Stimulated activated CD8-positive, alpha-beta memory T cell treated with anti-CD3 and anti-CD28 coated beads, Interleukin-15, amount 100 ng/mL, for 24 hours (primary cell): ENCODE results near the gene PHLDA1.

Experiments used
- DNase-seq: peaks from one replicate; pipeline ENCODE4 v3.0.0-alpha.2; 2020; ENCODE audit warnings: low read depth

Gene PHLDA1

DNA sequence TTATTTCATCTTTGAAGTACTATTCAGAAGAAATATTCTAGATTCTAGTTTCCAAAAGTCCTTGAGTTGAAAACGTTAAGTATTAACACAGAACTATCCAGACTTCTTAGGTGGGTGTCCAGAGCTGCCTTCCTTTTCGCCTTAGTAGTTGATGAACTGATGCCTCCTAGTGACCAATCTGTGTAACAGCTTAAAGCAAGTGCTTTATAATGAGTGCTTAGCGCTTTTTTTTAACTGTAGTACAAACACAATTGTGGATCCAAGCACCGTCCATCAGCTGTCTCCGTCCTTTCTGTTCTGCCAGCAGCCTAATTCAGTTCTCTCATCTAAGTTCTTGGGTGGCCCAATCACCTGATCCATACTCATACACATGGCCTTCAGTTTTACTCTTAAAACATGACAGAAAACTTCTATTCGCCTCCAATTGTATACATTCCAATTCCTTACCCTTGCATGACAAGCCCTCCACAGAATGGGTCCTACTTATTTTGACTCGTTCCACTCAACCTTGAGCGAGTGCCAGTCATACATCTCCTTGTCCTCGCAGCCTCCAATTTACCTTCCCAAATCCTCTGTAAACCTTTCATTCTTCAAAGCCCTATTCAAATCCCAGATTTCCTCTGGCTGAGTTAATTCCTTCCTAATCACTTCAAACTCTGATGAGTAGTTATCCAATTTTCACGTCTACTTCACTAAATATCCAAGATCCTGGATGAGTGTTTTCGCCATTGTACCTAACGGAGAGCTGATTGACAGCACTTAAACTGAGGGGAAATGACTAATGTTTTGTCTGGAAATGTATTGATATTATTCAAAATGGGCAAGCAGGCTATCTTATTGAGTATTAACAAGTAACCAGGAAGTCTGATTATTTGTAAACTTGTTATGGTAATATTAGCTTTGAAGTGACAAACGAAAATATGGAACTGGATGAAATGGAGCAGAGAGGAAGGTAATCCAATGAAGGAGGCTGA, 5.8 kb upstream of the PHLDA1 start:
- DNase-seq: no peak

DNA sequence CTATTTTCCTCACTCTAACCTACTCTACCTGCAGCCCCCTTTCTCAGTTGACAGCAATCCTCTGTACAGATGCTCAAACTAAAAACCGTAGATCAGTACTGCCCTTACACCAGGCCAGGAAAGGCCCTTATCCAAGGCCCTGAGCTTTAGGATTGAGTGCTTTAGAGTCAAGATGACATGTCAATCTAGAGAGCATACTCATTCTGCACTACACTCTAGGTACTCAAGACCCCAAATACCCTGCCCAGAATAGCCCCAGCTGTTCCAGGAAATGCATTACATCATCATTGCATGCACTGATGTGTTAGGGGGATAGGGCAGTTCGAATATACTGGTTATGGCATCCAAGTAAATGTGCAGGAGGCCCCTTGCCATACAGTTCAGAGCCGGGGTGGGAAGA, 3.5 kb upstream of the PHLDA1 start:
- DNase-seq: no peak

DNA sequence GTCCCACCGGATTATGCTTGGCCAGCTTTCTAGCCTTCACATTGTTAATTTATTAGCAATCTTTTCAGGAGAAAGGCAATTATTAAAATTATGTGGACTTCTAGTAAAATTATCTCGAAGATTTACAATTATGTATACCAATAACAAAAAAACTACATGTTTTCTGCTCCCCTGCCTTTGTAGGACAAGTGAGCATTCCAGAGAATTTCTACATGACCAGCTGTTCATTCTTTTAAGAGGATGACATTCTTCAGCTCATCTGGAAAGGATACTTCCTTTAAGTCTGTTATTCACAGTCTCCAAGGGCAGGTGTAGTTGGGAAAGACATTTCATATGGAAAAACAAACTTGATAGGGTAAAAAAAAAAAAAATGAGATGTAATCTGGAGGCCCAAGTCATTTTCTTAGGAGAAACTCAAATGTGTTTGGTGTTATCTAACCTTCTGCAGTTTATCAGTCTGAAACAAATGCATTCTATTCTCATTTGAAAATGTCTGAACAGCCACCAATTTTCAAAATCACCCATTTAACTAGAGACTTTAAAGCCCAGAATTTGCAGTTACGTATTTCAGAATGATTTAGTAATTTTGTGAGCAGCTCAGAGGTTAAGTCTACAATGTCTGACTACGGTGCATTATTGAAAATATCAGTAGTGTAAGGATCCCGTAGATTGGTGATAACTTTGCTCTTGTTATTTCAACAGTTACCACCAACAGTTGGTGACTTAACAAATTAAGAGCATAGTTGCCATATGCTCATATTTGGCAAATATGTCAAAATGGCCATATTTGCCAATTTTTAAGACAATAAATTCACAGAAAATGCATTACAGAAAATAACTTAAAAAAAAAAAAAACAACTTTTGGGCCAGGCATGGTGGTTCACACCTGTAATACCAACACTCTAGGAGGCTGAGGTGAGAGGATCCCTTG, 1.8 kb upstream of the PHLDA1 start:
- DNase-seq: no peak

DNA sequence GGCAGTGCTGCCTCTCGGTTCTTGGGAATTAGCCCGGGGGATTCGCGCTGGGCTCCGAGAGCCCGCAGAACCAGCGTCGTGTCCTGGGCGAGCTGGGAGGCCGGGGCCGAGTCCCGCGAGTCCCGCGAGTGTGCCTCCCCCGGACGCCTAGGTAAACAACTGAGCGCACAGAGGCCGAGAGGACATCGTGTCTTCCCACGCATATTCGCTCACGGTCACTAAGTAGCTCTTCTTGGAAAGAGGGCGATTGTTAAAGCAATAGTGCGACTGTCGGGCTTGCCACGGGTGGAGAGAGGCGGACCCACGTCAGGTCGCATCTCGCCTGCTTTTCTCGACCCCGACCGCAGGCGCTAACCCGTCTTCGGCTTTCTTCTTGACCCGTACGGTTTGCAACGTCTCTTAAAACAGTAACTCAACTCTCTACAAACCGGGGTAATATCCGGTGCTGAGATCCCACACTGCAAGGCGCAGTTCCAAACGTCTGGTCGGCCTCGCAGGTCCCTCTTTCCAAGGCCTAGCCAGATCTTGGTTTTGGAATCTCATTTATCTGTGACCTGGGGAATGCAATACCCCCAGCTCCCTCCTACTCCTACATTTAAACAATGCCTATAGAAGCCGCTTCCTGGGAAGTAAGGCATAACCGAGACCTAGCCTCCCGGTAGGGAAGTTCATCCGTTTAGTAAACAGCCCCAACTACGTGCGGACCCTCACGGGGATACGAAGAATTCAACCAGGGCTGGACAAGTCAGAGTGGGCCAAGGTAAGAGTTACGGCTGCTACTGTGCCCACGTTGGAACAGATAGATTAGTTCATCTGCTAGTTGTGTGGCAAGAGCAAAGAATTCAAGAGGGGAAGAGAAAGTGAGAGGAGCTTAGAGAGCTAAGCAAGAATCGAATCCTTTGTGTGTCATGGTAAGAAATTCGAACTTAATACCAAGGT, 736 bp upstream of the PHLDA1 start:
- DNase-seq: no peak

DNA sequence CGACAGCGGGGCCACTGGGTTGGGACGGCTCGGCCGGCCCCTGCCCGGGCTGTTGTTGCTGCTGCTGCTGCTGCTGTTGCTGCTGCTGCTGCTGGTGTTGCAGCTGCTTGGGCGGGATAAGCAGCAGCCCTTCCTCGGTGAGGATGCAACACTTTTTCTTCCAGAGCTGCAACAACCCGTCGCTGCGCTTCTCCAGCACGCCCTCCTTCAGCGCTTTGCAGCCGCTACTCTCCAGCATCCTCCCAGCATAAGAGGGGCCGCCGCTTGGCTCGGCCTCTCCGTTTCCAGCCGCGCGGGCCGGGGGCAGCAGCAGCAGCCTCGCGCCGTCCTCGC, 529 bp downstream of the PHLDA1 start:
- no peak for DNase-seq

DNA sequence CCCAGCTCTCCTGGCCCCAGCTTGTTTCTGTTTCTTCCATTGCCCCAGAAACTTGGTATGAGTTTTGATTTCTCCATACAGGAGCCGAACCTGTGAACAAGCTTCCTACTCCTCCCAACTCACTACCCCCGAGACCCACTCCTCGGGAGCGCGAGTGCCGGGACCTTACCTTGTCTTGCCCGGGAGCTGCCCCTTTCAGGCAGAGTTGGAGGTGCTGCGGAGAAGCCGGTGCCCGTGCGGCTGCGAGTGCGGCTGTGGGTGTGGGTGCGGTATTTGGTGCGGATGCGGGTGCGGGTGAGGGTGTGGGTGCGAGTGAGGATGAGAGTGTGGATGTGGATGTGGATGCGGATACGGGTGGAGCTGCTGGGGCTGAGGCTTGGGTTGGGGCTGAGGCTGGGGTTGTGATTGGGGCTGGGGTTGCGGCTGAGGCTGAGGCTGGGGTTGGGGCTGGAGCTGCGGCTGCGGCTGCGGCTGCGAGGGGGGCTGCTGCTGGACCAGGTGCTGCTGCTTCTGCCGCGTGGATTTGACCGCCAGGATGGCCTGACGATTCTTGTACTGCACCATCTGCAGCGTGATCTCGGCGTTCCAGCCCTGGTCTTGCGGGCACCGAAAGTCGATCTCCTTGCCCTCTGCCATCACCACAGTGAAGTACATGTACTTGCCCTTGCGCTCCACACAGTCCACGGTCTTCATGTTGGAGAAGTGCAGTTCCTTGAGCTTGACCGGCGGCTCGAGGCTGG, 1.1 kb downstream of the PHLDA1 start:
- no peak for DNase-seq

DNA sequence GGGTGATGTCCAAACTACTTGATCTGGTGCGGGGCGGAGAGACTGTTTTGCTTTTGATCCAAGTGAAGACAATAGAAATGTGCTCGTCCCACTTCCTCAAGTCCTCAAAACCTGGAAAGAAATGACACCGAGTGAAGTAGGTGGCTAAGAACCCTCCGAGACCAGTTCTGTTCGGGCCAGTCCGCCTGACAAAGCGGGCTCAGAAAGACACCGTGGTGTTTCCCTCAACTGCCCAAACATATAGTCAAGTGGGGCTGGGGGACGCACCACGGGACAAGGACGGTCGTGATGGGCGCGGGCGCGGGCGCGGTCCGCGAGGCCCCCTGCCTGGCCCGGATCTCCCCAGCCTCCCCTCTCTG, 1.6 kb downstream of the PHLDA1 start:
- no peak for DNase-seq

DNA sequence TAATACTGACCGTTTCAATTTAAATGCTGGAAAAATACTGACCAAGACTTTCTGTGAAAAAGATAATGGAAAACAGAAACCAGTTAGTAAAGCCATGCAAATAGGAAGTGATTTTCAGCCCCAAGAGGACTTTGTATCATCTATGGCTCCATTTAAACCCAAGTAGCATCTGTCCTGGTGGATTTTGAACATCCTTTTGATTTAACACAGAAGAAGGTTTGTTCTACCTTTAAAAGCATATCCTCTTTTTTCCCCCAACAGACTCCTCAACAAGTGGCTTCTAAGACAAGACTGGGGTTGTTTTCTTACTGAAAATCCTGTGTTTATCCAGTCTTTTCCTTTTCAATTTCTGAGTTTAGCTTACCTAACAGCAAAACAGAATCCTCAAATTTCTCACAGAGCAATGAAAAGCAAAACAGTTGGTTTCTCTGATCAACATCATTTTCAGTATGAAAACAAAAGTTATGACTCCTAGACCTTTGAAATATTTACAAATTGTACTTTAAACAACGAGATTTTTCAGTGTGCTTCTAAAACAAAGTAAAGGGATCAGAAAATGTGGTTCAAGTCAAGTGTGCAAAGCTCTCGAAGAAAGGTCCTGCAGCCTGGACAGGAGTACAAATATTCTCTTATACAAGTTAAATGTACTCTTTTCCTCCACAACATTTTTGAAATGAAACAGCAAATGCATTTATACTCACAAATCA, 2.9 kb downstream of the PHLDA1 start:
- no peak for DNase-seq

DNA sequence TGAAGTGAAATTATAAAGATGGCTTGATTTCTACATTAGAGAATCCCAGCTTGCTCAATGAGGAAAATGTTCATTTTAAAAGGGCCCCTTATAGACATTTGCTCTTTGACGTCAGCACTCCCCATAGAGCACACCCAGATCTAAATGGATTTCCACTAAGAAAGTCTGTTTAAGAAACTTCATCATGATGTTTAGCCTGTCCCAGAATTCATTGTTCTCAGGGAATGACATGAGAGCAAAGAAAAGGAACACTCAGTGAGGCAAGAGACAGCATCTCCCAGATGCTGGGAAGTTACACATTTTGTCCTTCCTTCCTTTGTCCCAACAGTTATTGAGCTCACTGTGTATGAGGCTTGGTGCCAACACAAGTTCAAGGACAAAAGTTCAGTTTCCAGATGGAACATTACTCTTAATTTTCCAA, 4.9 kb downstream of the PHLDA1 start:
- DNase-seq: no peak

DNA sequence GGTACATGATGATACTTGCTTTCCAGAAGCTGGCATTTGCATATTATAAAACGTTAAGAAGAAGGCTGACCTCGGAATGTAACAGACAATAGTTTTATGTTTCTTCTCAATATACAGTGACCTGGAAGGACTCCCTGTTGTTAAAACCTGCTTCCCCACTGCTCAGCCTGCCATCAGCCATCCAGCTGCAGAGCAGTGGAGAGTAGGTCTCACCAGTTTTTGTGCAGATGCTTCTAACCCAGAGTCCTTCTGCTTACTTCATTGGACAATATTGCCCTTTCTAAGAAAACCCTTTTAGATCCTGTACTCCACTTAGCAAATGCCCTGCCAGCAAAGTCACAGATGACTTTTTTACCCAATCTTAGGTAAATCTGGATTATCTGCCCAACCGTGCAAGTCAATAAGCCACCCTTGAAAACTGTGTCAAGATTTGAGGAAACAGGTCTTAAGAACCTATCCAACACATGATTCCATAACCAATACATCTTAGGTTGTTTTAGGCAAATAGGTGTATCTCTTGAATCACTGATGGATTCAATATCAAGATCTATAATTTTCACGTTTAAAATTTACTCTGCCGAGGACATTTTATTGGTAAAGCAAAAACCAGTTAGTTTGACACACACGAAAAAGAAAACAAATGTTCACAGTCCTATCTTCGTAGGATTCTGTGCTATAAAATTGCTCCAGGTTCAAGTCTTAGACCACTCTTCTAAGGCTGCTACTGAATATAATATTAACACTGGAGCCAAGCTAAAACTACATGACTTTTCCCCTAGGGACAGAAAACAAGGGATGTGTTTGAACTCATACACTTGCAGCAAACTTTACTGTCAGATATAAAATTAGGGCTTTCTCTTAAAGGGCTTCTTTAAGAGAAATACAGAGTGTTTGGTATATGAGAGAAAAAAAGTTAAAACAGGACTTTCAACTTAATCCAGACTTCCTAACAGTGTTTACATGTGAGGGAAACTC, 5.7 kb downstream of the PHLDA1 start:
- no peak for DNase-seq

DNA sequence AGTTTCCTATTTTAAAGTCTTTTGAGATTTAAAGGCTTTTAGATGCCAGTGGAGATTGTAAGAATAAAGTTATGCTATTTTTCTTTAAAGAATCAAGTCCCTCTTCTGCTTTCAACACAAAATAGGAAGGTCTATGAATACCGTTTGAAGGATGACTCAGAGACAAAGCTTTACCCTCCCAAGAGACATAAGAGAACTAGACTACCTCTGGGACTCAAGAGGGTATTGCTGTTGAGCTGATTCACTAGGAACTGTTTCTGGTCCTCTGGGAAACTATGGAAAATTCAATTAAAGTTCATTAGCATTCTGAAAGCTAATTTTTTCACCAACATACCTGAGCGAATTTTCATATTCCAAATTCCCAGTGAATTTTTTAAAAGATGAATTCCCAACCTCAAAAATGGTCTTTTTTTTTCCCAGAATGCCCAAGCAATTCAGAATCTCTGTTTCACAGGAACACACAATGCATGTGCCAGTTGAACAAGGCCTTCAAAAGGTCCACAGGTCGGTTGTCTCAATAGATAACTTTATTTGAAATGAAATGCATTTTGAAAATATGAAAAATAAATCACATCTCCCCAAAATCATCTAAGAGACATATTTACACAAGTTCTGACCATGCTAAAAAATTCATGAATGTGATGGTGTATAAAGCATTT, 6.5 kb downstream of the PHLDA1 start:
- DNase-seq: no peak

DNA sequence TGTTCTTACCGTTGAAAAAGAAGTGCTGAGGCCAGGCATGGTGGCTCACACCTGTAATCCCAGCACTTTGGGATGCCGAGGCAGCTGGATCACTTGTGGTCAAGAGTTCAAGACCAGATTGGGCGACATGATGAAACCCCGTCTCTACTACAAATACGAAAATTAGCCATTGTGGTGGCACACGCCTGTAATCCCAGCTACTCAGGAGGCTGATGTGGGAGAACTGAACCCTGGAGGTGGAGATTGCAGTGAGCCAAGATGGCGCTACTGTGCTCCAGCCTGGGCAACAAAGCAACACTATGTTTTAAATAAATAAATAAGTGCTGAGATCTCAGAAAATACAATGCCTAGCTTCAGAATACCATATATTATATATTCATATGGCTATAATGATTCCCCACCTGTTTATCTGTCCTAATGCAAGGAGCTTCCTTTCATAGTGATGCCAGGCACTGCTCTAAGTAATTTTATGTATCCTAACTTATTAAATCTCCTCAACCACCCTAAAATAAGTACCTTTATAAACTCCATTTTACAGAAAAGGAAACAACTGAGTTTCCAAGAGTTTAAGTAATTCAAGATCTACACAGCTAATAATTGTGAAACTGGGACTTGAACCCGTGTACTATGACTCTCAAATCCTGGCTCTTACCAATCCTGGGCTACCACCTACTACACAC, 7.3 kb downstream of the PHLDA1 start:
- DNase-seq: no peak

DNA sequence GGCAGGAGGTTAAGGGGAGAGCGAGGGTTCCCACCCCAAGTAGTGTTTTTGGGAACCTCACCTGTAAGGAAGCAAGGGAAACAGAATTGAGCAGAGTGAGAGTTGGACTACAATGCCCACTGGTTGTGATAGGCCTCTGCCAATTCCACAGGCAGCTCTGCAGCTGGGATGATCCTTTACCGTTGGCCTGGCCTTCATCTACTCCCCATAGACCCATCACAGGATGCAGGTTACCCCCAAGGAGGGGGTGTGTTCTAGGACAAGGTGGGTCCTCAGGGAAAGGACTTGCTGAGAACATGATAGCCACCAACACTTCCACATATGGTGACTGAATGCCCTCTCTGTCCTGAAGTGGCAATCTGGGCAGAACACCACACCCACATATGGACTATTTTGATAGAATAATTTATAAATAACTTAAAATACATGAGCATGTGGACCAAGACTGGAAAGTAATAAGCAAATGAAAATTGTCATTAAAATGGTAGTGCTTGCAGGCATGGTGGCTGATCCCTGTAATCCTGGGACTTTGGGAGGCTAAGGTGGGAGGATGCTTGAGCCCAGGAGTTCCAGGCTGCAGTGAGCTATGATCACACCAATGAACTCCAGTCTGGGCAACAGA, 8.4 kb downstream of the PHLDA1 start:
- DNase-seq: no peak

DNA sequence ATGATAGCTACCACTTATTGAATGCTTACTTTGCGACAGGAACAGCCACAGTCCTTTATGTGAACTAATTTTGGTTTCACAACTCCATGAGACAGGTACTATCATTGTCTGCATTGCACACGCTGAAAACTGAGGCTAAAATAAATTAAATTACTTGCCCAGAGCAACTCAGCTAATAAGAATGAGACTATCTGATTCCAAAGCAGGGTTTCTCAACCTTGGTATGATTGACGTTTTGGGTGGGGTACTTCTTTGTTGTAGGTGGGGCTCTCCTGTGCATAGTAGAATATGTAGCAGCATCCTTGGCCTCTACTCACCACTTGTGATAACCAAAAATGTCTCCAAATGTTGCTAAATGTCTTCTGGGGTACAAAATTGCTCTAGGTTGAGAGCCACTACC, 9.1 kb downstream of the PHLDA1 start:
- no peak for DNase-seq

DNA sequence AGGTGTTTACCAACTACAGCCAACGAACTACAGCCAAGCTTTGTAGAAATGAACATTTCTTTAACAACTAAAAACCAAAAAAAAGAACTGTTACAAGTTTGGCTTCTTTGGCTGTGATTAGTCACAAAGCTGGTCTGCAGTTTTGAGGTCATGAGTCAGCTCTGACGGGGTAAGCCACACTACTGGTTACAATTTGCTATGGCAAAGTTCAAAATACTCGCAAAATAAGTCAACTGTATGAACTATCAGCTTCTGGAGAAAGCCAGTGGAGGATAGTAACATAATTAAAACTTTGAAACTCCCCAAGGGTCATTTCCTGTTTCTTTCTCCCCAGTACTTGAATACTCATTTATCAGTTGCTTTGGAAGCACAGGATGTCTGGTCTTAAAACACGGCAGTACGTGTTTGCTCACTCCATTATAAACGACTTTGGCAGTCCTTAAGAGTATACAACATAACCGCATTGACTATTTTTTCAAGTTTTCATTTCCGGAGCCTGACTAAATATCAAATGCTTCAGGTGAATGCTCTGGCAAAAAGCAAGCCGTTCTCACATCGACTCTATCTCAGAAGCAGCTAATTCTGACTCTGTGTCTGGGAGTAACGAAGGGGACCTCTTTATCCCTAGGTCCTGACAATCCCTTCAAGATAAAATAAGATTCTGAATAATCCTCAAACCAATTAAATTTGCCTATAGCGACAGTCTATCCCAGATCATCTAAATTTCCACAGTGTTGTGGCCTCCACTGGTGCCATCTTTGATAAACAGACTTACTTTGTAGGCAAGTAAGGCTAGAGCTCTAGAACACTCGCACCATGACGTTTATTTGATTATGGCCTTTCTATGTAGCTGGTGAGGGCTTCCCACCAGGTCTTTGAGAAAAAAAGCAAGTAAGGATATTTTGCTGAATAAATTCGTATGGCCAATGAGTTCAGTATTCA, 10.6 kb downstream of the PHLDA1 start:
- no peak for DNase-seq

DNA sequence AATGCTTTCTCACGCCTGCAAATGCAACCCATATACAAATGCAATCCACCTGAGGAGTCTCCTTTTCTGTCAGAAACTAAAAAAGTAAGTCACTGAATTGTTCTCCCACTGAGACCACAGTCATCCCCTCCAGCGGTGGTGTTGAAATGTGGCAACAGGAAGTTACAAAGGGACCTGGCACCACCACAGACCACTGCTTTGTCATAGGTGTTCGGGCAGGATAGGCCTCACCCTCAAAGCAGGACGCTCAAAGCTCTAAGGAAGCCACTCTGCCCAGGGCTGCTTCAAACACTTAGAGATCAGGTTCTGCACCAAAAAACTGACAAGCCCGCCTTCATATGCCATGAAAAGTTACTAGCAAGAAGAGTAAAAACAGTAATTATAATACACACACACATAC, 11.3 kb downstream of the PHLDA1 start:
- peak; percentile 24 for DNase-seq

DNA sequence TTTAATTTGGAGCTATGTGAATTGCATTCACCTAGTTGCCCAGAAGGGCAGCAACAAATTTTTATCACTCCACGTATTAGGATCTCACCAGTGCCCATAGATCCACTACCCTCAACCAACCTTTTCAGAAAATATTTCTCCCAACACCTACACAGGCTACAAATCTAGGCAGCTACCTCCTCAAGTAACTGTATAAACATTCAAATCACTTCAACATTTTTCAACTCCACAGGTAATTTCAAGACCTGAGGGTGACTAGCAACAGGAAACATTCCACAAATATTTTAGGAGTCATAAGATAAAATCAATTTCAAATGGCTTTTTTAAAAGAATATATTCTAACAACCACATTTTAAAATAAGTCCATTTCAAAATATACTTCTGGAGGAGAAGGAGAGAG, 12.9 kb downstream of the PHLDA1 start:
- no peak for DNase-seq
